ENCODE data around the gene CYP1A2.

CYP1A2 gene

DNA sequence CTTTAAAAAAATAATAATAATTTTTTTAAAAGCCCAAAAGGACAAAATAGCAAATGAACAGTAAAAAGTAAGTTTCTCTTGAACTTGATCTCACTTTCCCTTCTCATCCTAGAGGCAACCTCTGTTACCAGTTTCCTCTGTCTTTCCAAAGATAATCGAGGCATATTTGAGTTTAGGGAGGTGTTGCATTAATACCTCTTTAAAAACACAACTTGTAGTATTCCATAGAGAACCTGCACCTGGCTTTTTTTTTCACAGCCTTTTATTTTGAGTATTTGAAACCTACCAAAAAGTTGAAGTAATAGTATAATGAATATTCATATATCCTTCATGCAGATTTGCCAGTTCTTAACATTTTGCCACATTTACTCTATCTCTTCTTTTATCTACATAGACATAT is 42.4 kb downstream of the CYP1A2 start:
- Histone ChIP-seq H3K27ac (ENCODE audit: low read depth, low read length, poor library complexity, severe bottlenecking) (peak overlapping the region; percentile 99), H3K4me1 (ENCODE audit: insufficient read depth, low read length, severe bottlenecking) (peaks cover 99% of the 10 kb centered on the region), H3K79me2 (ENCODE audit: insufficient read depth, low read length) (peaks cover 59% of the 10 kb centered on the region), H3K9me3 (ENCODE audit: low read length) (no peaks in the 10 kb centered on the region), H2AFZ (ENCODE audit: low read length) (no peak overlapping the region), H3K9me2 (ENCODE audit: low read depth, low read length) (no peaks in the 10 kb centered on the region), H3K4me3 (ENCODE audit: low read depth, low read length, poor library complexity, severe bottlenecking) (peak overlapping the region; percentile 97), H3K27me3 (ENCODE audit: insufficient read depth, low read length) (no peaks in the 10 kb centered on the region), H3K9ac (ENCODE audit: low read length) (peak overlapping the region; percentile 83), H3K4me2 (ENCODE audit: low read length) (peak overlapping the region; percentile 97), H4K20me1 (ENCODE audit: insufficient read depth, low read length) (no peaks in the 10 kb centered on the region), H3F3A (ENCODE audit: insufficient read depth, low read length) (0 out of 2 replicates have a peak, but pooled peaks cover 7% of the 10 kb centered on the region), H3K36me3 (ENCODE audit: insufficient read depth, low read length) (peaks cover 55% of the 10 kb centered on the region; the same call in 1 of the 2 replicates)
- TF ChIP-seq, protein P1, sequence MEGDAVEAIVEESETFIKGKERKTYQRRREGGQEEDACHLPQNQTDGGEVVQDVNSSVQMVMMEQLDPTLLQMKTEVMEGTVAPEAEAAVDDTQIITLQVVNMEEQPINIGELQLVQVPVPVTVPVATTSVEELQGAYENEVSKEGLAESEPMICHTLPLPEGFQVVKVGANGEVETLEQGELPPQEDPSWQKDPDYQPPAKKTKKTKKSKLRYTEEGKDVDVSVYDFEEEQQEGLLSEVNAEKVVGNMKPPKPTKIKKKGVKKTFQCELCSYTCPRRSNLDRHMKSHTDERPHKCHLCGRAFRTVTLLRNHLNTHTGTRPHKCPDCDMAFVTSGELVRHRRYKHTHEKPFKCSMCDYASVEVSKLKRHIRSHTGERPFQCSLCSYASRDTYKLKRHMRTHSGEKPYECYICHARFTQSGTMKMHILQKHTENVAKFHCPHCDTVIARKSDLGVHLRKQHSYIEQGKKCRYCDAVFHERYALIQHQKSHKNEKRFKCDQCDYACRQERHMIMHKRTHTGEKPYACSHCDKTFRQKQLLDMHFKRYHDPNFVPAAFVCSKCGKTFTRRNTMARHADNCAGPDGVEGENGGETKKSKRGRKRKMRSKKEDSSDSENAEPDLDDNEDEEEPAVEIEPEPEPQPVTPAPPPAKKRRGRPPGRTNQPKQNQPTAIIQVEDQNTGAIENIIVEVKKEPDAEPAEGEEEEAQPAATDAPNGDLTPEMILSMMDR (IDR thresholded peaks at IDR 0.05; ENCODE audit: low read length) = no peak
- no peak for TF ChIP-seq EZH2 (IDR thresholded peaks at IDR 0.05; ENCODE audit: borderline replicate concordance, low read length)

DNA sequence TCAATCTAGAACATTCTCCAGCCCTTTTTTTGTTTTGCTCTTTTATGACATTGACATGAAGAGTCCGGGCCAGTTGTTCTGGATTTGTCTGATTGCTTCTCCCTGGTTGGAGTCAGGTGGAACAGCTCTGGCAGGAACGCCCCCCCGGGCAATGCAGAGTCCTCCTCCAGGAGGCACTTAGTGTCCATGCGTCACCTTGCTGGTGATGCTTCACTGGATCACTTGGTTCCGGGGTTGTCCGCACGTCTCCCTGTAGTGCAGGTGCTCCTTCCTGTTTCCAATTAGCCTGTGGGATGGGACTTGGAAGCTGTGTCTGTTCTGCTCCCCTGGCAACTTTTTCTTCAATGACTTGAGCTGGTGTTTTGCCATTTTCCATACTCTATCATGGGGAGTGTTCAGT is 43.0 kb downstream of the CYP1A2 start:
- 0 out of 2 replicates have a peak, but pooled peaks cover 7% of the 10 kb centered on the region for H3F3A ChIP-seq (ENCODE audit: insufficient read depth, low read length)
- H3K36me3 ChIP-seq (ENCODE audit: insufficient read depth, low read length) = peaks cover 61% of the 10 kb centered on the region; the same call in 1 of the 2 replicates
- no peaks in the 10 kb centered on the region for H4K20me1 ChIP-seq (ENCODE audit: insufficient read depth, low read length)
- H3K9me3 ChIP-seq (ENCODE audit: low read length) = no peaks in the 10 kb centered on the region
- H3K27ac ChIP-seq (ENCODE audit: low read depth, low read length, poor library complexity, severe bottlenecking) = peak overlapping the region; percentile 99
- no peak overlapping the region for H2AFZ ChIP-seq (ENCODE audit: low read length)
- H3K4me1 ChIP-seq (ENCODE audit: insufficient read depth, low read length, severe bottlenecking) = peaks cover 99% of the 10 kb centered on the region
- H3K4me2 ChIP-seq (ENCODE audit: low read length) = peak overlapping the region; percentile 97
- peak overlapping the region; percentile 97 for H3K4me3 ChIP-seq (ENCODE audit: low read depth, low read length, poor library complexity, severe bottlenecking)
- peak overlapping the region; percentile 83; the same call in 1 of the 2 replicates for H3K9ac ChIP-seq (ENCODE audit: low read length)
- no peaks in the 10 kb centered on the region for H3K27me3 ChIP-seq (ENCODE audit: insufficient read depth, low read length)
- H3K9me2 ChIP-seq (ENCODE audit: low read depth, low read length) = no peaks in the 10 kb centered on the region
- TF ChIP-seq, protein P1 (IDR thresholded peaks at IDR 0.05; ENCODE audit: low read length) = no peak
- TF ChIP-seq EZH2 (IDR thresholded peaks at IDR 0.05; ENCODE audit: borderline replicate concordance, low read length) = no peak
- peaks cover 66% of the 10 kb centered on the region for H3K79me2 ChIP-seq (ENCODE audit: insufficient read depth, low read length)

DNA sequence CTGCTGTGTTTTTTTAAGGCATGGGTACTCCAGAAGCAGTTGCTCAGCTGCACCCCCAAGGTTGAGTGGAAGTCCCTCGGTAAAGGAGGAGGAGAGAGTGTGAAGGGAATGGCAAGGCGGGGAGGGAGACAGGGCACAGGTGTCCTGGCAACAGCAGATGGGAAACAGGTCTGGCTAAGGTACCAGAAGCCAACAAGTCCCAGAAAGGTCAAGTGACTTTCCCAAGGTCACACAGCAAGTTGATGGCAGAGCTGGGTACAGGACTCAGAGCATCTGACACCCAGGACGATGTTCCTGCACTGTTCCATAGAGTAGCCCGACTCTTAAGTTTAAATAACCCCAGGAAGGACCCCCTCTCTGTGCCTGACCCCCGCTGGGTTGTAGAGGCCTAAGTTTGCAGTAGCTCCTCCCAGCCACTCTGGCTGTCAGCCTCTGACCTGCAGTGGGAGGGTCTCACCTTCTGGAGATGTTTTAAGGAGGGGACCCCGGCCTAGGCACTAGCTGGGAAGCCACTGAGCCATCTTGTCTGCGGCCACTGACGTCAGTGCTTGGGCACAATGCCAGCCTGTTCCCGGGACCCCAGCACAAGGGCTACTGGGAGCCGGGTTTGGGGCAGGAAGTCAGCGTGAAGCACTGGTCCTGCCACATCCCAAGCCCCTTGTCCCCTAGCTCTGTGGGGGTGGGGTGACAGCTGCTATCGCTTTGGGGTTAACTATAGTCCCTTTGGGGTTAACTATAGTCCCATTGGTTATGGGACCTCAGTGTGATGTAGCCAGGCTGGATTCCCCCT is 43.8 kb downstream of the CYP1A2 start:
- peaks cover 56% of the 10 kb centered on the region; the same call in 1 of the 2 replicates for H3K36me3 ChIP-seq (ENCODE audit: insufficient read depth, low read length)
- peak overlapping the region; percentile 97 for H3K4me3 ChIP-seq (ENCODE audit: low read depth, low read length, poor library complexity, severe bottlenecking)
- peak overlapping the region; percentile 83; the same call in 1 of the 2 replicates for H3K9ac ChIP-seq (ENCODE audit: low read length)
- H3K9me3 ChIP-seq (ENCODE audit: low read length) = no peaks in the 10 kb centered on the region
- no peaks in the 10 kb centered on the region for H3K27me3 ChIP-seq (ENCODE audit: insufficient read depth, low read length)
- no peak overlapping the region for H2AFZ ChIP-seq (ENCODE audit: low read length)
- H3K9me2 ChIP-seq (ENCODE audit: low read depth, low read length) = no peaks in the 10 kb centered on the region
- peaks cover 68% of the 10 kb centered on the region for H3K79me2 ChIP-seq (ENCODE audit: insufficient read depth, low read length)
- peak overlapping the region; percentile 99 for H3K27ac ChIP-seq (ENCODE audit: low read depth, low read length, poor library complexity, severe bottlenecking)
- H3K4me1 ChIP-seq (ENCODE audit: insufficient read depth, low read length, severe bottlenecking) = peaks cover 99% of the 10 kb centered on the region
- H3F3A ChIP-seq (ENCODE audit: insufficient read depth, low read length) = 0 out of 2 replicates have a peak, but pooled peaks cover 7% of the 10 kb centered on the region
- peak overlapping the region; percentile 97 for H3K4me2 ChIP-seq (ENCODE audit: low read length)
- no peaks in the 10 kb centered on the region for H4K20me1 ChIP-seq (ENCODE audit: insufficient read depth, low read length)
- no peak for TF ChIP-seq EZH2 (IDR thresholded peaks at IDR 0.05; ENCODE audit: borderline replicate concordance, low read length)
- TF ChIP-seq, protein P1 (IDR thresholded peaks at IDR 0.05; ENCODE audit: low read length) = no peak

Measured in OCI-LY1 (cell line).